Retinal pigment epithelial cell (primary cell): Measurements from ENCODE around the gene ANP32B.
"Not testable (repeated sequence)": the region's sequence is repeated elsewhere in the genome, so short reads cannot be mapped to it uniquely, and the experiment has no call there.

ENCODE experiments used
- DNase-seq: peaks from one replicate; pipeline ENCODE4 v3.0.0-alpha.2; 2010; ENCODE audit warnings: low read depth
- H3K4me3 ChIP-seq: 2 replicates; pipeline ENCODE4 v1.5.1; 2011; ENCODE audit warnings: mild to moderate bottlenecking, low read length, control low read depth, moderate library complexity
- CTCF ChIP-seq: conservative IDR thresholded peaks from 2 replicates; pipeline ENCODE4 v1.5.1; 2011; ENCODE audit warnings: low read depth, low read length, control low read depth, inconsistent platforms

ANP32B gene

GRCh38 chr9:98018347-98018746, 35.2 kb downstream of the ANP32B start:
- no peak for TF ChIP-seq CTCF
- H3K4me3 ChIP-seq: no peak overlapping the region
- DNase-seq: no peak

- H3K4me3 ChIP-seq: no peak overlapping the region
- no peak for TF ChIP-seq CTCF
- DNase-seq: no peak
Observed at GRCh38 chr9:98019098-98019497, 36.0 kb downstream of the ANP32B start.

- H3K4me3 ChIP-seq, DNase-seq: not testable (repeated sequence)
Observed at GRCh38 chr9:98019869-98020268, 36.7 kb downstream of the ANP32B start.

GRCh38 chr9:98020476-98021145, 37.5 kb downstream of the ANP32B start:
- no peak overlapping the region for H3K4me3 ChIP-seq
- no peak for TF ChIP-seq CTCF
- DNase-seq: no peak

- H3K4me3 ChIP-seq: no peak overlapping the region
- no peak for TF ChIP-seq CTCF
- no peak for DNase-seq
Observed at GRCh38 chr9:98021306-98022040, 38.3 kb downstream of the ANP32B start.

- H3K4me3 ChIP-seq: no peak overlapping the region
- DNase-seq: peak; percentile 57
- TF ChIP-seq CTCF: no peak
Observed at GRCh38 chr9:98022447-98022846, 39.3 kb downstream of the ANP32B start.

GRCh38 chr9:98024702-98025101, 41.6 kb downstream of the ANP32B start:
- TF ChIP-seq CTCF: no peak
- H3K4me3 ChIP-seq: no peak overlapping the region
- DNase-seq: no peak
